Epithelial cell of prostate (primary cell): ENCODE data around the gene ERVK3-1.
"Not testable (repeated sequence)": the region's sequence is repeated elsewhere in the genome, so short reads cannot be mapped to it uniquely, and the experiment has no call there.

ENCODE experiments used
- DNase-seq: peaks from one replicate; pipeline ENCODE4 v3.0.0-alpha.2; 2011; ENCODE audit warnings: low read depth, low spot score
- H3K27ac ChIP-seq: fragments of 450-650 bp; 2 replicates; pipeline ENCODE4 v1.5.1; 2017; ENCODE audit warnings: mild to moderate bottlenecking

The ERVK3-1 gene, protein sequence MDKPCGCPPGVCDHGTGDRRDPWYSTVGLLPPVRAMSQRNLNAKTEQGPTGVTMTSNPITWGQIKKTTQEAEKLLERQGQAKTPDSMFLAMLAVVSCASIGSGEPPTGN

DNA sequence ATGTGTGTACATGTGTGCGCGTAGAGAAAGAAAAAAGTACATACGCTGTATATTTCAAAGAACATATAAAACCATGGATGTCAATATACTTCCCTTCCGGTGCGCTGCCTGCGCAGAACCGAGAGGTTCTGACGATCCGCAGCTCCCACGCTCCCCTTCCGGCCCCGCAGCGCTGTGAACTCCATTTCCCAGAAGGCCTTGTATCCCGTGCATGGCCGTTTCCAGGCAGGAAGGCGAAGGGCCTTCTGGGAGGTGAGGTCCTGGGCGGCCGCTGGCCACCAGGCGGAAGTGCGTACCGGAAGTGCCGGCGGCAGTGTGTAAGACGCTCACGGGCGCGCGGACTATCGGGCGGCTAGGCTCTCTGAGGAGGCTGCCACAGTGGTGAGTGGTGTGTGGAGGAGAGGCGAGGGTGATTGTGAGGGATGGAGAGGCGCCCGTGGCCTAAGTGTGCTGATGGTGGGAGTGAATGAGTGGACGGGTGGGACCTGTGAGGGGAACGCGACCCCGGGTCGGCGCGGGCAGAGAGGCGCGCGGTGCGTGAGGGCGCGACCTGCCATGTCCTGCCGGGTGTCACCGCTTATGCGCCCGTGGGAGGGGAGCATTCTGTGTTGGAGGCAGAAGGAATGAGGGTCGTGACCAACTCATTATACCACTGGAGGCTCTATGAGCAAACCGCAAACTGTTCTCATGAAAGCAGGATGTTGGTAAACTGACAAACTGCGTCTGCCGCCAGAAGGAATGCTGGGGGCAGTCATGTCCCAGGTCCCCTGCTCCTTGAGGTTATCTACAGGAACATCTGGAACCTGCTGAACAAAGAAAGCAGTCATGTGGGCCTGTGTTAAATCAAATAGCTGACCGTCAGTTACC lies at the start of gene ERVK3-1:
Gene ERVK3-1 (plus strand): TSS at position 313 of the 867 bp plus-strand sequence. CDS start 6,792 bp downstream, outside the sequence.
- DNase-seq, result peak; percentile 89
- H3K27ac ChIP-seq, result peak within 1 kb of the TSS; percentile 53

DNA sequence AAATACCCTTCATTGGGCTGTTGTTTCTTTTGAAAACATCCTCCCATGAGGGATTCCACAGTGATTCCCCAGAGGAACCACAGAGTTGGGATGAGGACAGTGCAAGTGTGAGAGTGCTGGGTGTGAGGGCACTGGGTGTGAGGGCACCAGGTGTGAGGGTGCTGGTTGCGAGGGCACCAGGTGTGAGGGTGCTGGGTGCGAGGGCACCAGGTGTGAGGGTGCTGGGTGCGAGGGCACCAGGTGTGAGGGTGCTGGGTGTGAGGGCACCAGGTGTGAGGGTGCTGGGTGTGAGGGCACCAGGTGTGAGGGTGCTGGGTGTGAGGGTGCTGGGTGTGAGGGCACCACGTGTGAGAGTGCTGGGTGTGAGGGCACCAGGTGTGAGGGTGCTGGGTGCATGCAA lies 46.9 kb upstream of the ERVK3-1 start:
- not testable (repeated sequence) for DNase-seq, H3K27ac ChIP-seq

DNA sequence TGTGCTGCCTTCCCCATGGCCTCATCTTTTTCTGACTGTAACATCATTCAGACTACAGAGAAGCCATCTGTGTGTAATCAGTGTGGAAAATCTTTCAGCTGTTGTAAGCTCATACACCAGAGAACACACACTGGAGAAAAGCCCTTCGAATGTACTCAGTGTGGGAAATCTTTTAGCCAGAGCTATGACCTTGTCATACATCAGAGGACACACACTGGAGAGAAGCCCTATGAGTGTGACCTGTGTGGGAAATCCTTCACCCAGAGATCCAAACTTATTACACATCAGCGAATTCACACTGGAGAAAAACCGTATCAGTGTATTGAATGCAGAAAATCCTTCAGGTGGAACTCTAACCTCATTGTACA lies 43.6 kb upstream of the ERVK3-1 start:
- H3K27ac ChIP-seq, result no peak overlapping the region
- DNase-seq, result no peak

DNA sequence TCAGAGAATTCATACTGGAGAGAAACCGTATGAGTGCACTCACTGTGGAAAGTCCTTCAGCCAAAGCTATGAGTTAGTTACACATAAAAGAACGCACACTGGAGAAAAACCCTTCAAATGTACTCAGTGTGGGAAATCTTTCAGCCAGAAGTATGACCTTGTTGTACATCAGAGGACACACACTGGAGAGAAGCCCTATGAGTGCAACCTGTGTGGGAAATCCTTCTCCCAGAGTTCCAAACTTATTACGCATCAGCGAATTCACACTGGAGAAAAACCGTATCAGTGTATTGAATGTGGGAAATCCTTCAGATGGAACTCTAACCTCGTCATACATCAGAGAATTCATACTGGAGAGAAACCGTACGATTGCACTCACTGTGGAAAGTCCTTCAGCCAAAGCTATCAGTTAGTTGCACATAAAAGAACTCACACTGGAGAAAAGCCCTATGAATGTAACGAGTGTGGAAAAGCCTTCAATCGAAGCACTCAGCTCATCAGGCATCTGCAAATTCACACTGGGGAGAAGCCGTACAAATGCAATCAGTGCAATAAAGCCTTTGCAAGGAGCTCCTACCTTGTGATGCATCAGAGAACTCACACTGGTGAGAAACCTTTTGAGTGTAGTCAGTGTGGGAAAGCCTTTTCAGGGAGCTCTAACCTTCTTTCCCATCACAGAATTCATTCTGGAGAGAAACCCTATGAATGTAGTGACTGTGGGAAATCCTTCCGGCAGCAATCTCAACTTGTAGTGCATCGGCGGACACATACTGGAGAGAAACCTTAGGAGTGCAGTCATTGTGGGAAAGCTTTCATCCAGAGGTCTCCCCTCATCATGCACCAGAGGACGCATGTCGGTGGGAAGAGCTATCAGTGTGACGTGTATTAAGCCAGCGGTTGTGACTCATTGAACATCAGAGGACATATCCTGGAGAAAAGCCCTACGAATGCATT lies 42.9 kb upstream of the ERVK3-1 start:
- no peak overlapping the region for H3K27ac ChIP-seq
- DNase-seq, result no peak

DNA sequence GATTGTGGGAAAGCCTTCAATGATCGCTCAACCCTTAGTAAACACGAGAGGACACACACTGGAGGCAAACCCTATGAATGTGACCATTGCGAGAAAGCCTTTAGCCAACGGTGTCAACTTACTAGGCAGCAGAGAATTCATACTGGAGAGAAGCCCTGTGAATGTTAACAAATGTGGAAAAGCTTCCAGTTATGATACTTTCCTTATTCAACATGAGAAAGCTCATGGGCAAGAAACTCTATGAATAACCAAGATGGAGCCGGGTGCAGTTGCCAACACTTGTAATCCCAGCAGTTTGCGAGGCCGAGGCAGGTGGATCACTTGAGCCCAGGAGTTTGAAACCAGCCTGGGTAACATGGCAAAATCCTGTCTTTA lies 42.3 kb upstream of the ERVK3-1 start:
- no peak overlapping the region for H3K27ac ChIP-seq
- DNase-seq, result no peak

DNA sequence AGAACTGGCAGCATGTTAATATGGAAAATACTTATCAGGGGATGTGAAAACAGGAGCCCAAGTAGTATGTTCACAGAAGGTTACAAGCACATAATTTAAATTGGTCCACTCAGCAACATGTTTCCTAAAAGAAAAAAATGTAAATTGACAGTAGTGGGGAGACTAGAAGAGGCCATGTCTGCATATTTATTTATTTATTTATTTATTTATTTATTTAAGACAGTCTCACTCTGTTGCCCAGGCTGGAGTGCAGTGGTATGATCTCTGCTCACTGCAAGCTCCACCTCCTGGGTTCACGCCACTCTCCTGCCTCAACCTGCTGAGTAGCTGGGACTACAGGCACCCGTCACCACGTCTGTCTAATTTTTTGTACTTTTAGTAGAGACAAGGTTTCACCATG lies 40.1 kb upstream of the ERVK3-1 start:
- no peak overlapping the region for H3K27ac ChIP-seq
- DNase-seq, result no peak

DNA sequence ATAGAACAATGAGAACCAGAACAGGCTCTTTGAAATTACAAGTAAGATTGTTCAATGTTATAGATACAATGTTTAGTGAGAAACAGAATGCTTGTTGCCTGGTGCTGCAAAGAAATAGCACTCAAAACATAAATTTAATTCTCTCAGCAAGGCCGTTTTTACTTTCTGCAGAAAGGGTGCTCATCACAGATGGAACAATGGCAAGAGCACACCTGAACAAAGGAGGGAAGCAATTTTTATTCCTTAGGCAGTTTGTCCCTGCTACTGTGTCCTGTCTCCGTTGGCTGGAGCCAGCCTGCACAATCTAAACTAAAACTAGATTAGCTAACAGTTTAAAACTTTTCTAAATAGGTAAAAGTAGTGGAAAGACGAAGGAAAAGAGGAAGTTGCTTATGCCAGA lies 36.8 kb upstream of the ERVK3-1 start:
- no peak overlapping the region for H3K27ac ChIP-seq
- no peak for DNase-seq

DNA sequence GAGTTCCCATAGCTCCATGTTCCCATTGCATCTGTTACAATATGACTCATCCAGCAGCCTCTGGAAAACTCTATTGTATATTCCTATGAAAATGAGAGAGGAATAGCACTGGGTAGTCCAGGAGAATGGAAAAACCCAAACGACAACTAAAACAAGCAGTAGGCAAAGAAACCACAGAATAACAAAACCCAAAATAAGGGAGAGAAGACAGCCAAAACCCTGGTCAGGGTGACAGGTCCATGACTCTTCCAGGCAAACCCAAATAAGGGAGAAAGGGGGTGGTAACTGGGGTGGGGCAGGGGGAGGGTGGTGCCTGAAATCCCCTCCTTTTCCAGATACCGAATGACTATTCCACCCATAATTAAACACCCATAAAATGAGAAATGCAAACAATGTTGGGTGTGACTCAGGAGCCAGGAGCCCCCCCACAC lies 30.4 kb upstream of the ERVK3-1 start:
- peak; percentile 26 for DNase-seq
- no peak overlapping the region for H3K27ac ChIP-seq

DNA sequence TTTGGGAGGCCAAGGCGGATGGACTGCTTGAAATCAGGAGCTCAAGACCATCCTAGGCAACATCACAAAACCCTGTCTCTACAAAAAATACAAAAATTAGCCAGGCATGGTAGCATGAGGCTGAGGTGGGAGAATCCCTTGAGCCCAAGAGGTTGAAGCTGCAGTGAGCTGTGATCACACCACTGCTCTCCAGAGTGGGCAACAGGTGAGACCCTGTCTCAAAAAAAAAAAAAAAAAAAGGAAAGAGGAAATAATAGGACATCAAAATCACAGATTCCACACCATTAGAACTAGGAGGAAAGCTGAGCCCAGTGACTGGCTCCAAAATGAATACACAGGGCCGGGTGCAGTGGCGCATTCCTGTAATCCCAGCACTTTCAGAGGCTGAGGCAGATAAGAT lies 29.6 kb upstream of the ERVK3-1 start:
- no peak overlapping the region for H3K27ac ChIP-seq
- DNase-seq, result no peak

DNA sequence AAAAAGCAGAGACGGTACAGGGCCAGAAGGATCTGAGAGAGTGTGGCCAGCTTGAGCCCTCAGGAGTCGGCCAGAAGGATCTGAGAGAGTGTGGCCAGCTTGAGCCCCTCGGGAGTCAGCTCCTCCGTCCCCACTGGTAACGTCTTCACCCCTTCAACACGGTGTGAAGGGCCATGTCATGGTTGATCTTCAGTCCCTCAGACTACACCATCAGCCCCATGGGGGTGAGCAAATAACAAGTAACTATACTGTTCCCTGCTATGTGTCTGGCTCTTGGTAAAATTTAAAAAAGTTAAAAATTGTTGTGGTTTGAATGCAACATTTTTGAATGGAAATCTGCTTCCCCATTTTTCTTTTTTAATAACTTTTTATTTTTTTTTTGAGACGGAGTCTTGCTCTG lies 28.0 kb upstream of the ERVK3-1 start:
- no peak for DNase-seq
- no peak overlapping the region for H3K27ac ChIP-seq

DNA sequence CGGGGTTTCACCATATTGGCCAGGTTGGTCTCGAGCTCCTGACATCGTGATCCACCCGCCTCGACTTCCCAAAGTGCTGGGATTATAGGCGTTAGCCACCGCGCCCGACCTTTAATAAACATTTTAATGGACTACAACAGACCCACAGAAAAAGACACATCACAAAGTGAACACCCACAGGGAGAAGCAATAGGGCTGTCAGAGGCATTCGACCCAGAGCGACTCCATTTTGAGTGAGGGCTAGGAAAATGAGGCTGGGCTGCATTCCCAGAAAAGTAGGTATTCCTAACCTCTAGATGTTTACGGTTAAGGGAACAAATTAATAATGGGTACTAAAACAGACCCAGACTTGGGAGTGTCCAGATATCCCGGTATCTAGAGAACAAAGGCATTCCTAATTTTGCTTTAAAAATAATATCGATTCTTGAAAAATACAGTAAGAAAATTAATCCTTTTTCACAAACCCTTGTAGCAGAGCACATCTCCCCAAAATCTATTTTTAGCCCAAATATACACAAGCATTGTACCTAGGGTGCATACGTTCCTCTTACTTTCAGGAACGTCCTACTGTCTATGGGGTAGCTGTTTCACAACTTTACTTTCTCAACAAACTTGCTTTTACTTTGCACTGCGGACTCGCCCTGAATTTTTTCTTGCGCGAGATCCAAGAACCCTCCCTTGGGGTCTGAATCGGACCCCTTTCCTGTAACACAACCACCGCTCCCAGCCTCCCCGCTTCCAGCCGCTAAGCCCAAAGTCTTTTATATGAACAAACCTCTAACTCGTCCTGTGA lies 27.2 kb upstream of the ERVK3-1 start:
- no peak for DNase-seq

DNA sequence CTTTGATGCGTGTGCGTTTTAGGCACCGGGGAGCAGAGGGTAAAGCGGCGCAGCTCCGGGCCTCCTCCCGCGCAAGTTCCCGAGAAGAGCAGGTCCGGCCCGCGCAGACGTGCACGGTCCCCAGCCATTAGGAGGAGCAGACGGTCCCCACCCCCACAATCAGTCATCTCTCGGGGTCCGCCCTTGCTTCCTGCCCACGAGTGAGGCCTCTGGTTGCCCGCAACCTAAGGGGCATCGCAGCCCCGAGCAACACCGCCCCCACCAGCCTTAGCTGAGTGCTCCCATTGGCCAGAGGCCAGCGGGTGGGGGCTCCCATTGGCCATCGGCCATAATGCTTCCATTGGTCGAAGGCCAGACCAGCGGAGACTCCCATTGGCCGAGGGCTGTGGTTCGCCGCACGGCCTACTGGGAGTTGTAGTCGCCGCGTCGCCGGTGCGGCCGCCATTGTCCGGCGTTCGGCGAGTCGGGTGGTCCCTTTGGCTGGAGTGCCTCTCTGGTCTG lies 26.6 kb upstream of the ERVK3-1 start, which contains the start of gene ZNF8:
Gene ZNF8 (plus strand): TSS at position 415 of the 501 bp plus-strand sequence. CDS start 127 bp downstream, outside the sequence.
- peak; percentile 90 for DNase-seq

More for the DNA sequence above, 27.2 kb upstream of the ERVK3-1 start:
- peak overlapping the region; percentile 69 for H3K27ac ChIP-seq

DNA sequence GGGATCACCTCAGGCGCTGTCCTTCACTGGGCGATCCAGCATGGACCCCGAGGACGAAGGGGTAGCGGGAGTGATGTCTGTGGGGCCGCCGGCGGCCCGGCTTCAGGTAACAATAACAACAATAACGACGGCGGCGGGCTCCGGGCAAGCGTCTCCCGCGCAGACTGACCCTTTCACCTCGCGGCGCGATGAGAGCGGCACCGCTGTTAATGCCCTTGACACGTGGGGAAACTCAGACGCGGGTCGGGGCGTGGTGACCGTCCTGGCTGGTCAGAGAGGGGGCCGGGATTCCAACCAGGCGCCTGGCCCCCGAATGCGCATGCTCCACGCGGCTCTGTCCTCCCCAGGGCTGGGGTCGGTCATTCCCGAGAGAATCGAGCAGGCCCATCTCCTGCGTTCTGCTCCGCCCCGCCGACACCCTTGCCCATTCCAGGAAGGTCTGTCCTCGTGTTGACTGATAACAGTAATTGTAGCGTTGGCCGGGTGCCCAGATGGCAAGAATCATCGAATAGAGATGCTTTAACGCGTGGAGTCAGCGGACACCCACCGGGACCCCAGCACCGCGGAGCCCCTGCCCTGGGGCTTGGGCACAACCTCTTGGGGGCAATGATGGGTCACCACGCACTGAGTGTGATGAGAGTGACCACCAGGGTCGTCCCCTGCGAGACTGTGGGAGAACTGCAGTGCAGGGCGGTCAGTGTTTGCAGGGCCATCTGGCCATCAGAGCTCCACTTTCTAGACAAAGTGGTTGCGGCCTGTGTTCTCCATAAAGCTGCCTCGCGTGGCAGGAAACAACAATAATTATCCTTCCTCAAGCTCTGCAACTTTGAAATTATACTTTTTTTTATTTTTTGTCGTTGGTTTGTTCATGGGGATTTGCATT lies 25.9 kb upstream of the ERVK3-1 start:
- peak; percentile 8 for DNase-seq
- peak overlapping the region; percentile 69 for H3K27ac ChIP-seq

More for the DNA sequence above, 26.6 kb upstream of the ERVK3-1 start, which contains the start of gene ZNF8:
- peak within 1 kb of the TSS; percentile 69 for H3K27ac ChIP-seq

DNA sequence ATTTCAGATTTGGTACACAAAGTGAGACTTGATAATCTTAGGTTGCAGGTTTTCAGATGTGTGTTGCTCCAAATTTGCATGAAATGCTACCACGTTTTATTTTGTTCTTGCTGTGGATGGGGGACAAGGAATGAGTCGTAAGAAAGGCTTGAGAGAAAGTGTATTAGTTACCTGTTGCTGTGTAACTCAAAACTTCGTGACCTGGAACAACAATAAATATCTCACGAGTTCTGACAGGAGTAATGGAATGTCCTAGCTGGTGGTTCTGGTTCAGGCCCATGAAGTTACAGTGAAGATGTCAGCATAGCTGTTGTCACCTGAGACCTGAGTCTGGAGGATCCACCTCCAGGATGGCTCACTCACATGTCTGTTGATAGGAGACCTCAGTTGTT lies 25.3 kb upstream of the ERVK3-1 start:
- DNase-seq, result peak; percentile 8
- H3K27ac ChIP-seq, result peak overlapping the region; percentile 69

DNA sequence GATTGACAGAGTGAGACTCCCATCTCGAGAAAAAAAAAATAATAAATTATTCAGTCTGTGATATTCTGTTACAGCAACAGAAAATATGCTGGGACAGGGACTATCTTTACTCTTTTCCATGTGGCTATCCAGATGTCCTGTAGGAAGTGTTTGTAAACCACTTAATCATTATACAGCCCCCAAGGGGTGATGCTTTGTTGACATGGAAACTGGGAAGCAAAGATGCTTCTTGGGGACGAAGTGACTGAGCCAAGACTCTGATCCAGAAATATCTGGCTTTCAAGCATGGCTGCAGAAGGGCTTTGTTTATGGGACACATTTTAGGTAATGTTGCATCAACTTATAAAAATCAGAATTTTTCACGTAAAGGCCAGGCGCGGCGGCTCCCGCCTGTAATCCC lies 21.0 kb upstream of the ERVK3-1 start:
- no peak for DNase-seq
- H3K27ac ChIP-seq, result no peak overlapping the region

DNA sequence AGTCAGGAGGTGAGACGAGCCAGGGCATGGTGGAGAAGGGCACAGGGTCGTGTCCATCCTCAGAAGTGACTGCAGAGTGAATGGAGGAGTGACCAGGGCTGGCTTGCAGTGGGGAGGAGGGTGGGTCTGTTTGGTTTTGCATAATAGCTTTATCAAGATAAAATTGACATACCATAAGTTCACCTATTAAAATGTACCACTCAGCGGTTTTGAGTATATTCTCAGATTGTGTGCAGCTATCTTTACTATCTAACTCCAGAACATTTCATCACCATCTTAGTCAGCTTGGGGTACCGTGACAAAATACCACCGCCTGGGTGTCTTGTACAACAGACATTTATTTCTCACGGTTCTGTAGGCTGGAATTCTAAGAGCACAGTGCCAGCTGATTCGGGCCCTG lies 13.2 kb upstream of the ERVK3-1 start:
- no peak for DNase-seq
- H3K27ac ChIP-seq, result no peak overlapping the region

DNA sequence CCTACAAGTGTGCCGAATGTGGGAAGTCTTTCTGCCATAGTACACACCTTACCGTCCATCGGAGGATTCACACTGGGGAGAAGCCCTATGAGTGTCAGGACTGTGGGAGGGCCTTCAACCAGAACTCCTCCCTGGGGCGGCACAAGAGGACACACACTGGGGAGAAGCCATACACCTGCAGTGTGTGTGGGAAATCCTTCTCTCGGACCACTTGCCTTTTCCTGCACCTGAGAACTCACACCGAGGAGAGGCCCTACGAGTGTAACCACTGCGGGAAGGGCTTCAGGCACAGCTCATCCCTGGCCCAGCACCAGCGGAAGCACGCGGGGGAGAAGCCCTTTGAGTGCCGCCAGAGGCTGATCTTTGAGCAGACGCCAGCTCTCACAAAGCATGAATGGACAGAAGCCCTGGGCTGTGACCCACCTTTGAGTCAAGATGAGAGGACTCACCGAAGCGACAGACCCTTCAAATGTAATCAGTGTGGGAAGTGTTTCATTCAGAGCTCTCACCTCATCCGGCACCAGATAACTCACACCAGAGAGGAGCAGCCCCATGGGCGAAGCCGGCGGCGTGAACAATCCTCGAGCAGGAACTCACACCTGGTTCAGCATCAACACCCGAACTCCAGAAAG lies 10.3 kb upstream of the ERVK3-1 start:
- H3K27ac ChIP-seq, result no peak overlapping the region
- DNase-seq, result no peak

DNA sequence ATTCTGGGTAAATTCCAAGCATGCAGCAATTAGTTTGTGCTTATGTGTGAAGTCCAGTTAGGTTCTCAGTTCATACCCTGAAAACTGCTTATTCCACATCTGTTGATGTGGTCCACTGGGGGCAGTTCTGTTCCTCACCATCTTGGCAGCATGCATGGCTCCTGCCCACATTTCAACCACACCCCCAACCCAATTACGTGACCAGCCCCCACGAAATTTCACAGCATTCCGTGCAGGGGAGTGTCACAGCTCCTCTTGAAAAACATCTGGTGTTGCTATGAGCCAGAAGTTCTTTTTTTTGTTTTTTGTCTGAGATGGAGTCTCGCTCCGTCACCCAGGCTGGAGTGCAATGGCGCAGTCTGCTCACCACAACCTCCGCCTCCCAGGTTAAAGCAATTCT lies 9.1 kb upstream of the ERVK3-1 start:
- no peak for DNase-seq
- H3K27ac ChIP-seq, result no peak overlapping the region
